ENCODE data around the gene CCDC134.

CCDC134 gene

GRCh38 chr22:41800348-41801146 lies at the start of gene CCDC134:
Gene CCDC134 (plus strand): TSS chr22:41800679. CDS start chr22:41808891, 8,212 bp downstream.
- peak; percentile 92 for DNase-seq

DNA sequence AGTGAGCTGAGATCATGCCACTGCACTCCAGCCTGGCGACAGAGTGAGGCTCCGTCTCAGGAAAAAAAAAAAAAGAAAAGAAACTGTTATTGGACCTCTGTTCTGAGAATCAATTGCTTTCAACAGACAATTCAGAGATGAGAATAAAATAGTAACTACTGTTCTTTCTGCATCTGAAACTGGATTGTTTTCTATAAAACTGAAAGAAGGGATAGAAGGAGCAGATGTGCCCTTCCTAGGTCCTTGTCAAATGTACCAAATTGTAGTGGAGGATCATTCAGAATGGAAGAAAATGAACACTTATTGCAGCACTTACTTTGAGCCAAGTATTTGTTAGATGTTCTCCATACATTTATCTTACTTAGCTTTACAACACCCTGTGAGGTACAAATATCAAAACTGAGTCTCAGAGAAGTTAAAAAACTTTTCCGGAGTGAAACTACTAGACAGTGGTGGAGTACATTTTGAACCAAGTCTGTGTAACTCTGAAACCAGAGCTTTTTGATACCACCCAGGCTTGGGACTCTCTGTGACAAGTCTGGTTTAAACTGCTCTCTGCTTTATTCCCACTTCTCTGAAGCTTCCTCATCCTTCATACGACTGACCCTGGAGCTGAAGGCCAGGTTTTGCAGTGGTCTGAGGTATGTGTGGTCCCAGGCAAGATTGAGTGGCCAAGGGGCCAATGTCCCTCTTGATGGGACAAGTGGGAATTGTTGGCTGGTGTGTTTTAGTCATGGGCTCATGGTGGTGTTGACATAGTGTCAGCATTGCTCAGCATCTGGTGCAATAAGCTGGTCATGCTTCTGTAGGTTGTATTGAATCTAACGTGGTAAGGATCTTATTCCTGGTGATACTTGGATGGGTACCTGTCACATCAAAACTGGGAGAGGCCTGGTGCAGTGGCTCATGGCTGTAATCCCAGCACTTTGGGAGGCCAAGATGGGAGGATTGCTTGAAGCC lies 48.2 kb upstream of the CCDC134 start:
- DNase-seq: no peak

GRCh38 chr22:41753984-41754383 lies 46.5 kb upstream of the CCDC134 start:
- no peak for DNase-seq

- no peak for DNase-seq
These were observed 43.0 kb upstream of the CCDC134 start for GRCh38 chr22:41757502-41757901.

DNA sequence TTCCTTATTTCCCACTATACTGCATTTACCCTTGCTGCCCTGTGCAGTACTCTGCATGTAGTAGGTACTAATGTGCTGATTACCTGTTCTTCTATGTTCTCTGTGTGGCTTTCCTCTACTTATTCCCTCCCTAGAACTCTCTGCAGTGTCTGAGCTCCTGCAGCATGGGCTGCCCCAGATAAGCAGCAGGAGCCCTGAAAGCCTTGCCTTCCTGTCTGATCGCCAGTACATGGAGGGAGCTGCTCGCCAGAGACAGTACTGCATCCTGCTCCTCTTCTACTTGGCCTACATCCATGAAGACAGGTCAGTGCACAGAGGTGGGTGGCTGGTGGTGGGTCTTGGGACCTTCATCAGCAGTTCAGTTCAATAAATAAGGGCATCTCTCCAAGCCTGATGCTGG lies 42.2 kb upstream of the CCDC134 start:
- no peak for DNase-seq

GRCh38 chr22:41762980-41763779 lies 37.3 kb upstream of the CCDC134 start:
- peak; percentile 39 for DNase-seq

- DNase-seq: no peak
These were observed 34.0 kb upstream of the CCDC134 start for GRCh38 chr22:41766476-41766875.

GRCh38 chr22:41768430-41768829 lies 32.0 kb upstream of the CCDC134 start:
- no peak for DNase-seq

GRCh38 chr22:41770715-41771468 lies 29.6 kb upstream of the CCDC134 start:
- no peak for DNase-seq

DNA sequence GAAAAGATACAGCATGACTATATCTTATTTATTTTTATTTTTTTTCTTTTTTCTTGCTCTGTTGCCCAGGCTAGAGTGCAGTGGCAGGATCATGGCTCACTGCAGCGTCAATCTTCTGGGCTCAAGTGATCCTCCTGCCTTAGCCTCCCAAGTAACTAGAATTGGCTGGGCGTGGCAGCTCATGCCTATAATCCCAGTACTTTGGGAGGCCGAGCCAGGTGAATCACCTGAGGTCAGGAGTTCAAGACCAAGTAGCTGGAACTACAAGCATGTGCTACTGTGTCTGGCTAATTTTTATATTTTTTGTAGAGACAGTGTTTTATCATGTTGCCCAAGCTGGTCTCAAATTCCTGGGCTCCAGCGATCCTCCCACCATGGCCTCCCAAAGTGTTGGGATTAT lies 28.3 kb upstream of the CCDC134 start:
- DNase-seq: no peak

- DNase-seq: no peak
These were observed 27.8 kb upstream of the CCDC134 start for GRCh38 chr22:41772645-41773044.

DNA sequence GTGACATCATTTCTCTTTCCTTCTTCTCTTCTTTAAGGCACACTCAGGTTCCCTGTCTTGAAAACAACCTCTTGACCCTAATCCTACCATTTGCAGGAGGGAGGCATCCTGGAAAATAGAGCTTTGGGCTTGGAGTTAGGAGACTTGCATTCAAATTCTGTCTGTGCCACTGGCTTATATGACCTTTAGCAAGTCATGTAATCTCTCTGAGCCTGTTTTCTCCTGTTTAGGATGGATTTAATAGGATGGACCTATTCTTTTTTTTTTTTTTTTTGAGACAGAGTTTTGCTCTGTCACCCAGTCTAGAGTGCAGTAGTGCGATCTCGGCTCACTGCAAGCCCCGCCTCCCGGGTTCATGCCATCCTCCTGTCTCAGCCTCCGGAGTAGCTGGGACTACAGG lies 25.1 kb upstream of the CCDC134 start:
- no peak for DNase-seq

- no peak for DNase-seq
These were observed 24.5 kb upstream of the CCDC134 start for GRCh38 chr22:41775976-41776375.

DNA sequence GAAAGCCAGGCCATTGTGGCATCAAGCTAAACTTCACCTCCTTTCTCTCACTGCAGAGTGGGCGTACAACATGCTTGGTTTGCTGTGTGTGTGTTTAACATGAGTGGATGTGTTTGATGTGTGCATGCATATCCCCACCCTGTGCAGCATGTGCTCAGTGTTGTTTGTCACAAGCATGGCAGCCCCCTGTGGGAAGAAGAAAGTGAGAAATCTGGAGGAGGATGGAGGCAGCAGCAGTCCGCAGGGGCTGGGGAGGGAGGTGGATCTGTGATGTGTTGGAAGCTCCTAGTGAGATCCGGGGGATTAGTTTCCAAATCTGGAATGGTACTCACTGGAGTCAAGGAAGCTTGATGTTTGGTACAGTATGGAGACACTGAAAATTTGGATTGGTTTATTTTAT lies 24.1 kb upstream of the CCDC134 start:
- DNase-seq: no peak

DNA sequence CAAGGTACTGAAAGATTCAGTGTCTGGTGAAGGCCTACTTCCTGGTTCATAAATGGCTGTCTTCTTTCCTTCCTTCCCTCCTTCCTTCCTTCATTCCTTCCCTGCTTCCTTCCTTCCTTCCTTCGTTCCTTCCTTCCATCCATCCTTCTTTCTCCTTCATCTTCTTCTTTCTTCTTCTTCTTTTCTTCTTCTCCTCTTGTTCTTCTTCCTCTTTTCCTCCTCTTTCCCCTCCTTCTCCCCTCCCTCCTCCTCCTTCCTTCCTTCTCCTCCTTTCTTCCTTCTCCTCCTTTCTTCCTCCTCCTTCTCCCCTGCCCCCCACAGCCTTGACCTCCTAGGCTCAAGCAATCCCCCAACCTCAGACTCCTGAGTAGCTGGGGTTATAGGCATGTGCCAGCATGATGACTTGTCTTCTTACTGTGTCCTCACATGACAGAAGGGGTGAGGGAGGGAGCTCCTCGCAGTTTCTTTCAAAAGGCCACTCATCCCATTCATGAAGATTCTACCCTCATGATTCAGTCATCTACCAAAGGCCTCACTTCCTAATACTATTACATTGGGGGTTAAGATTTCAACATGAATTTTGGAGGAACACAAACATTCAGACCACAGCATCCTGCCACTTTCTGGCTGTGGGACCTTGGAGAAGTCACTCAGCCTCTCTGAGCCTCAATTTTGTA lies 22.6 kb upstream of the CCDC134 start:
- no peak for DNase-seq

GRCh38 chr22:41779929-41780505 lies 20.5 kb upstream of the CCDC134 start:
- DNase-seq: no peak

GRCh38 chr22:41780746-41781505 lies 19.6 kb upstream of the CCDC134 start:
- peak; percentile 96 for DNase-seq

- no peak for DNase-seq
These were observed 19.0 kb upstream of the CCDC134 start for GRCh38 chr22:41781507-41781906.

DNA sequence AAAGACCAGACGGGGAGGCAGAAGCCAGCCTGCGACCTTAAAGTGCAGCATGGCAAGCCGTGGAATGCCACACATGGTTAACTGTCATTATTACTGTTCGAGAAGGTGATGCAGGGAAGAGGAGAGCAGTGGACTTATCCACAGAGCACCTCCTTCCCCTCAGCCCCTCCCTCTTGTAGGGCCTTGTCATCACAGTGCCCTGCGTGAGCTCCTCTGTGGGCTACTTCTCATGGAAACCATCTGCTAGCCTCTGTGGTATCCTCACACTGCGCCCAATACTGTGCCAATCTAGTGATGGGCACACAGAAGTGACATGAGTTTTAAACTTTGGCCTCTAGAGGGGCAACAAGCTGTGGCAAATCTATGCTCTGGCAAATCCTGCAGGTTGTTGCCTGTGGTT lies 18.2 kb upstream of the CCDC134 start:
- DNase-seq: peak; percentile 54

DNA sequence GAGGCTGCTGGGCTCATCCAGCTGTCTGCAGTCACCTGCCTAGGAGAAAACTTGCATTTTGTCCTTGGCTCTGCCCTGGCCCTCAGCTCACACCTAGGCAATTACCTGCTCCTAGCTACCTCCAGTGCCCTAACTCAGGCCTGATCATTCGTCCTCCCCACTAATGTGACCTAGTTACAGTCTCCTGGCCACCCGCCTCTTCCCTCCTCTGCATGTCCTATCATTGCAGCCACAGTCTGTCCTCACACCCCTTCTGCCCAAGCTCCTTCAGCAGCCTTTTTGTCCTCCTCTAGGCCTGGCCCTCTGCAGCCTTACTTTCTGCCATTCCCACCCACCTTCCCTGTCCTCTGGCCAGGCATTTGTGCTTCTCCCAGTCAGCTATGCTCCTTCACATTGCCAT lies 17.7 kb upstream of the CCDC134 start:
- no peak for DNase-seq
